Keratinocyte (primary cell): Measurements from ENCODE around the gene TAL2.

ENCODE experiments used
- CTCF ChIP-seq, 3 experiments: IDR thresholded peaks in 1 of 3; conservative IDR thresholded peaks in 1 of 3; optimal IDR thresholded peaks in 1 of 3; 2 replicates in 2 of 3; 3 replicates in 1 of 3; pipeline versions ENCODE3 to v1.5.1; 2011; ENCODE audit warnings: low read length in 3 of 3, mild to moderate bottlenecking in 3 of 3, moderate library complexity in 2 of 3, control low read depth in 1 of 3, inconsistent platforms in 1 of 3; ENCODE audit not compliant: insufficient read depth in 2 of 3; ENCODE audit errors: extremely low read depth in 1 of 3
- EZH2 ChIP-seq: IDR thresholded peaks from one replicate; pipeline ENCODE4 v1.6.1; 2012; ENCODE audit warnings: inconsistent platforms, mild to moderate bottlenecking, low read length, moderate library complexity

GRCh38 chr9:105711867-105712266 is 49.6 kb downstream of the TAL2 start:
- no peak for TF ChIP-seq CTCF (optimal IDR thresholded peaks at IDR 0.05 in 1 of 3, IDR thresholded peaks at IDR 0.05 in 1 of 3, conservative IDR thresholded peaks at IDR 0.05 in 1 of 3; ENCODE audit: extremely low read depth in 1 of 3, insufficient read depth in 2 of 3, low read length in 3 of 3)
- no peak for TF ChIP-seq EZH2
